Peyer's patch (tissue), 4 donors: ENCODE data around the gene CDK17.

Experiments
- POLR2A ChIP-seq, 2 donors: fragments of 450-650 bp; IDR thresholded peaks; one replicate each; pipeline ENCODE4 v1.5.1; 2017; ENCODE audit warnings: antibody characterized with exemption in 2 of 2, mild to moderate bottlenecking in 2 of 2, moderate library complexity in 2 of 2
- TF ChIP-seq, protein P1 (sequence below), 6 experiments: fragments of 450-650 bp in 4 of 6; fragments of 200-600 bp in 2 of 6; sonication (generic) in 1 of 6; IDR thresholded peaks; one replicate each; pipeline ENCODE4 v1.5.1; 2017 to 2019; ENCODE audit warnings: antibody characterized with exemption in 6 of 6, mild to moderate bottlenecking in 3 of 6, moderate library complexity in 1 of 6

DNA sequence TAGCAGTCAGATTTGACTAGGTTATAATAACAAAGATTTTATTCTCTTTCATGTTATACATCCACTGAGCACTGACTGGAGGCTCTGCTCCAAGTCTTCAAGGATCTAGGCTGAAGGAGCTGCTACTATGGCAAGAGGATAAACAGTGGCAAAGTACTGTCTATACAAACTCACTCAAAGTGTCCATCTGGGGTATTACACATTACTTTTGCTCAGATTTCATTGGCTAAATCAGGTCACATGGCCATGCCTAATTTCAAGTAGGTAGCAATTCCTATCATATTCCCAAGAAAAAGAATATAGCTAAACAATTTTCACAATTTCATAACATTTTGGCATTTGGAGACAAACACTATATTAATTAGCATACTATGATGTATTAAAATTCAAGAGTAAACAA lies 40.9 kb downstream of the CDK17 start:
- TF ChIP-seq, protein P1, sequence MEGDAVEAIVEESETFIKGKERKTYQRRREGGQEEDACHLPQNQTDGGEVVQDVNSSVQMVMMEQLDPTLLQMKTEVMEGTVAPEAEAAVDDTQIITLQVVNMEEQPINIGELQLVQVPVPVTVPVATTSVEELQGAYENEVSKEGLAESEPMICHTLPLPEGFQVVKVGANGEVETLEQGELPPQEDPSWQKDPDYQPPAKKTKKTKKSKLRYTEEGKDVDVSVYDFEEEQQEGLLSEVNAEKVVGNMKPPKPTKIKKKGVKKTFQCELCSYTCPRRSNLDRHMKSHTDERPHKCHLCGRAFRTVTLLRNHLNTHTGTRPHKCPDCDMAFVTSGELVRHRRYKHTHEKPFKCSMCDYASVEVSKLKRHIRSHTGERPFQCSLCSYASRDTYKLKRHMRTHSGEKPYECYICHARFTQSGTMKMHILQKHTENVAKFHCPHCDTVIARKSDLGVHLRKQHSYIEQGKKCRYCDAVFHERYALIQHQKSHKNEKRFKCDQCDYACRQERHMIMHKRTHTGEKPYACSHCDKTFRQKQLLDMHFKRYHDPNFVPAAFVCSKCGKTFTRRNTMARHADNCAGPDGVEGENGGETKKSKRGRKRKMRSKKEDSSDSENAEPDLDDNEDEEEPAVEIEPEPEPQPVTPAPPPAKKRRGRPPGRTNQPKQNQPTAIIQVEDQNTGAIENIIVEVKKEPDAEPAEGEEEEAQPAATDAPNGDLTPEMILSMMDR (IDR thresholded peaks at IDR 0.05) = no peak
- TF ChIP-seq POLR2A (IDR thresholded peaks at IDR 0.05) = no peak
